MM.1S (cell line): ENCODE data around the gene MS4A4E.

Experiments
- DNase-seq: peaks from one replicate; pipeline ENCODE4 v3.0.0-alpha.2; 2015
- H2AFZ ChIP-seq: fragments of 300-600 bp; sonication (generic); 2 replicates; pipeline ENCODE4 v1.6.0; 2016; ENCODE audit warnings: antibody characterized with exemption, low read length
- H3F3A ChIP-seq: fragments of 300-600 bp; sonication (generic); 2 replicates; pipeline ENCODE4 v1.6.1; 2016; ENCODE audit warnings: mild to moderate bottlenecking, antibody characterized with exemption, low read length, moderate library complexity, mixed read lengths; ENCODE audit not compliant: insufficient read depth
- H3K27ac ChIP-seq: fragments of 300-600 bp; sonication (generic); 2 replicates; pipeline ENCODE4 v1.5.1; 2016; ENCODE audit warnings: mild to moderate bottlenecking, low read length
- H3K27me3 ChIP-seq: fragments of 300-600 bp; sonication (generic); replicated peaks from 2 replicates; pipeline ENCODE4 v1.6.0; 2016; ENCODE audit warnings: low read length; ENCODE audit not compliant: insufficient read depth
- H3K36me3 ChIP-seq: fragments of 300-600 bp; sonication (generic); replicated peaks from 2 replicates; pipeline ENCODE4 v1.6.1; 2016; ENCODE audit warnings: mild to moderate bottlenecking, low read length, mixed read lengths; ENCODE audit not compliant: insufficient read depth
- H3K4me1 ChIP-seq: fragments of 300-600 bp; sonication (generic); 2 replicates; pipeline ENCODE4 v1.6.1; 2016; ENCODE audit warnings: low read length, mixed read lengths
- H3K4me2 ChIP-seq: fragments of 300-600 bp; sonication (generic); 2 replicates; pipeline ENCODE4 v1.6.0; 2016; ENCODE audit warnings: low read depth, low read length
- H3K4me3 ChIP-seq: fragments of 300-600 bp; sonication (generic); 2 replicates; pipeline ENCODE4 v1.5.1; 2016; ENCODE audit warnings: low read length, mixed read lengths
- H3K79me2 ChIP-seq: fragments of 300-600 bp; sonication (generic); 2 replicates; pipeline ENCODE4 v1.6.1; 2016; ENCODE audit warnings: mixed run types, low read length, mixed read lengths
- H3K9ac ChIP-seq: fragments of 300-600 bp; sonication (generic); 2 replicates; pipeline ENCODE4 v1.6.1; 2016; ENCODE audit warnings: low read length, mixed read lengths
- H3K9me2 ChIP-seq: fragments of 300-600 bp; sonication (generic); replicated peaks from 2 replicates; pipeline ENCODE4 v1.6.1; 2016; ENCODE audit warnings: mild to moderate bottlenecking, low read length, mixed read lengths; ENCODE audit not compliant: insufficient read depth
- H3K9me3 ChIP-seq: fragments of 300-600 bp; sonication (generic); replicated peaks from 2 replicates; pipeline ENCODE4 v1.6.1; 2016; ENCODE audit warnings: mild to moderate bottlenecking, low read length, mixed read lengths; ENCODE audit not compliant: insufficient read depth
- H4K20me1 ChIP-seq: fragments of 300-600 bp; sonication (generic); 2 replicates; pipeline ENCODE4 v1.6.1; 2016; ENCODE audit warnings: mild to moderate bottlenecking, low read length, moderate library complexity, mixed read lengths; ENCODE audit not compliant: insufficient read depth
- CTCF ChIP-seq: fragments of 300-600 bp; sonication (generic); IDR thresholded peaks from 2 replicates; pipeline ENCODE4 v1.5.1; 2016; ENCODE audit warnings: antibody characterized with exemption, low read length, mixed read lengths
- EZH2 ChIP-seq: fragments of 300-600 bp; sonication (generic); optimal IDR thresholded peaks from 2 replicates; pipeline ENCODE3; 2017; ENCODE audit warnings: low read depth, mild to moderate bottlenecking, antibody characterized with exemption, low read length, mixed read lengths
- EZH2phosphoT487 ChIP-seq: fragments of 300-600 bp; sonication (generic); IDR thresholded peaks from 2 replicates; pipeline ENCODE4 v1.6.1; 2018; ENCODE audit warnings: antibody characterized with exemption, low read length

Gene MS4A4E

GRCh38 chr11:60197442-60197841 is 45.5 kb downstream of the MS4A4E start:
- H3K4me1 ChIP-seq: peaks cover 17% of the 10 kb centered on the region
- H3K79me2 ChIP-seq: no peaks in the 10 kb centered on the region
- no peak overlapping the region for H3K4me3 ChIP-seq
- DNase-seq: no peak
- TF ChIP-seq CTCF: no peak
- TF ChIP-seq EZH2phosphoT487: no peak
- TF ChIP-seq EZH2: no peak
- 0 out of 2 replicates have a peak, but pooled peaks cover 10% of the 10 kb centered on the region for H3F3A ChIP-seq
- no peak overlapping the region for H2AFZ ChIP-seq
- H3K4me2 ChIP-seq: no peak overlapping the region
- H3K9ac ChIP-seq: no peak overlapping the region
- H3K9me2 ChIP-seq: no peaks in the 10 kb centered on the region
- H4K20me1 ChIP-seq: no peaks in the 10 kb centered on the region
- H3K27ac ChIP-seq: no peak overlapping the region
- H3K27me3 ChIP-seq: no peaks in the 10 kb centered on the region
- no peaks in the 10 kb centered on the region for H3K9me3 ChIP-seq
- H3K36me3 ChIP-seq: no peaks in the 10 kb centered on the region

DNA sequence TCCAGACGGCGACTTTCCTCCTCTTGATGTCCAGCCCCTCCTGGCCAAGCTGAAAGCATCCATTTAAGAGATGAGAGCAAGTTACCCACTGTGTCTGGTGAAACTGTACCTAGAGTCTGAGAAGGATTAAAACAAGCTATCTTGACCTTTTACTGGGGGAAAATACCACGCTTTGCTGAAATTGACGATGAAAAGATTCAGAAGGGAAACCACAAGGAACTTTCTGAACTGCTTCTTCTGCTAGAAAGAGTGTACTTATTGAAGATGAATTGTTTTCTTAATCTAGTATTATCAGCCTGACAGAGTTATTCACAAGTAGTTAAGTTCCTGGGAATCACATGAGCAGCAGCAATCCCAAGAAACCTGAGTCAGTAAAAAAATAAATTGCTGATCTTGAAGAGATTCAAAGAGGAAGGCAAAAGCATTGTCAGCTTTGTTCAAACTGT is 47.0 kb downstream of the MS4A4E start:
- 0 out of 2 replicates have a peak, but pooled peaks cover 10% of the 10 kb centered on the region for H3F3A ChIP-seq
- H2AFZ ChIP-seq: no peak overlapping the region
- DNase-seq: peak; percentile 70
- H3K4me1 ChIP-seq: peaks cover 17% of the 10 kb centered on the region
- H4K20me1 ChIP-seq: no peaks in the 10 kb centered on the region
- no peaks in the 10 kb centered on the region for H3K9me3 ChIP-seq
- TF ChIP-seq EZH2 (no peak), CTCF (no peak), EZH2phosphoT487 (no peak)
- H3K9me2 ChIP-seq: no peaks in the 10 kb centered on the region
- H3K4me2 ChIP-seq: no peak overlapping the region
- H3K79me2 ChIP-seq: no peaks in the 10 kb centered on the region
- H3K27ac ChIP-seq: no peak overlapping the region
- no peaks in the 10 kb centered on the region for H3K36me3 ChIP-seq
- no peak overlapping the region for H3K4me3 ChIP-seq
- H3K27me3 ChIP-seq: no peaks in the 10 kb centered on the region
- H3K9ac ChIP-seq: no peak overlapping the region

- DNase-seq: no peak
- no peak overlapping the region for H2AFZ ChIP-seq
- H3F3A ChIP-seq: 0 out of 2 replicates have a peak, but pooled peaks cover 10% of the 10 kb centered on the region
- no peak overlapping the region for H3K27ac ChIP-seq
- H3K79me2 ChIP-seq: no peaks in the 10 kb centered on the region
- no peak overlapping the region for H3K4me2 ChIP-seq
- H3K4me1 ChIP-seq: peaks cover 17% of the 10 kb centered on the region
- H3K4me3 ChIP-seq: no peak overlapping the region
- H3K27me3 ChIP-seq: no peaks in the 10 kb centered on the region
- no peaks in the 10 kb centered on the region for H3K9me3 ChIP-seq
- no peak for TF ChIP-seq EZH2
- TF ChIP-seq CTCF: no peak
- no peak for TF ChIP-seq EZH2phosphoT487
- no peak overlapping the region for H3K9ac ChIP-seq
- H3K9me2 ChIP-seq: no peaks in the 10 kb centered on the region
- no peaks in the 10 kb centered on the region for H4K20me1 ChIP-seq
- no peaks in the 10 kb centered on the region for H3K36me3 ChIP-seq
Measured at GRCh38 chr11:60194511-60194910, 48.4 kb downstream of the MS4A4E start.
